HG02870 (cell line): ENCODE measurements around the gene IL1RAPL1.
"Not testable (repeated sequence)": the region's sequence is repeated elsewhere in the genome, so short reads cannot be mapped to it uniquely, and the experiment has no call there.

Source experiments
- ATAC-seq: cut with Tn5 transposase; IDR thresholded peaks from one replicate; pipeline ENCODE4 v1.9.1; 2021; ENCODE audit warnings: mild to moderate bottlenecking, moderate library complexity; ENCODE audit not compliant: unreplicated experiment

Gene IL1RAPL1

GRCh38 chrX:29241809-29242208, 654.6 kb downstream of the IL1RAPL1 start:
- ATAC-seq: no peak

DNA sequence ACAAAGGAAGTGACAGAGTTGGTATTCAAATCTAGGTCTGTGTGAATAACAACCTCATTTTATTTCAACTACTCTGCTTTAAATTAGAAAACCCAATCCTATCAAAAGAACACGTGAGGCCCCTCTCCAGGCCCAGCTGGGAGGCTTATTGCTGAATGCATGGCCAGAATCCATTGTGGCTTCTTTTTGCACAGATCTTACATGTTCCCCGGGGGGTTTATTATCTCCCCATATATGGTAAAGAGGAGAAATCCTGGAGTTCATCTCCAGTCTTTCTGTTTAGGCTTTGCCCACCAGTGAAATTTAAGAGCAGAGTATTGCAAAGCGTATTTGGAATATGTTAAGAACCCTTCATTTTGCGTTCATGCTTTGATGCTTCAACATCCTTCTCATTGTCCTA, 655.6 kb downstream of the IL1RAPL1 start:
- ATAC-seq: no peak

- no peak for ATAC-seq
Measured at GRCh38 chrX:29243942-29244341, 656.7 kb downstream of the IL1RAPL1 start.

GRCh38 chrX:29254515-29254914, 667.3 kb downstream of the IL1RAPL1 start:
- no peak for ATAC-seq

- ATAC-seq: no peak
Measured at GRCh38 chrX:29257521-29257920, 670.3 kb downstream of the IL1RAPL1 start.

DNA sequence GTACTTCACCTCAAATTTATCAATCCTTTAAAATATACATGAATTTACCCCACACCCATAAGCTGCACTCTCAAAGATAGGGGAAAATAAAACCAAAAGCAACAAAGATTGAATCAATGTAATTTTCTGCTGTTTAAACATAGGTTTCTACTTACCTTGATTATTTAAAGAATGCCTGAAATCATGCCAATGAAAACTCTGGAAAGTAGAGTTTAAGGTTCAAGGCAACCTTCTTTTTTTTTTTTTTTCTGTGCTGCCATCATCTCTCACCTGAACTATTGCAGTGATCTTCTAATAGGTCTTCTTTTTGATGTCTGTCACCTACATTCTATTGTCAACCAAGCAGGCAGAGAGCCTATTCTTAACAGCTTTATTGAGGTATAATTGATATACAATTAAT, 682.1 kb downstream of the IL1RAPL1 start:
- ATAC-seq: no peak

DNA sequence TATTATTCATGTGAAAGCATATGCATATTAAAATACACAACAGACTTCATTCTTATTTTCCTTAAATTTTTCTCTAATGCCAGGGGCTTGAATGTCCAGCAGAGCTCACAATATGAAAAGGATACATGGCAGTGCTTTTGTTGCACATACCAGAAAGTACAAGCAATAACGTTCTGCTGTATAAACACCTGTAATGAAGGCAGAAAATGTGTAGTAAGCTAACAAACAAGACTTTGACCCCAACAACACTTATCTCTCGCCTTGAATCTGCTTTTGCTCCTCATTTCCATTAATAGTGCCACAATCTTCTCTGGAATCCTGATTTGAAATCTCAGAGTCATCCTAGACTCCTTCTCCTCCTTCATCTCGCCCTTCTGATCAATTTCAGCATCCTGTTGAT, 687.3 kb downstream of the IL1RAPL1 start:
- no peak for ATAC-seq

- no peak for ATAC-seq
Measured at GRCh38 chrX:29275928-29276327, 688.7 kb downstream of the IL1RAPL1 start.

GRCh38 chrX:29281078-29281742, 694.0 kb downstream of the IL1RAPL1 start:
- no peak for ATAC-seq

DNA sequence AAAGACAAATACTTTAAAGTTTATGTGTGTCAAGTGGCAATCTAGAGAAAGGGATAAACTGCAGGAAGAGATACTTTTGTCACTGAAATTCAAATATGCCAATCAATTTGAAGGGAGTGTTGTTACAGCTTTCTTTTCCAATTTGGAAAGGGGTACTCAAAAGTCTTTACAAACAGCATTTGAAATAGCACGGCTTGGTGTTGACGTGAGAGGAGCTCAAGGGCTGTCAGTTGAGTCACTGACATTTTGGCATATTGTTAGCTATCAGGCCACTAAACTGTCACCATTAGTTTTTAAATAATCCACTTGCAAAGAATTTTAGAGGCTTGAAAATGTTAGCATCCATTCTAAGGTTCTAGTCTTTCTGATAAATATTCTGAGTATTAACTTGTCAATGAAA, 698.4 kb downstream of the IL1RAPL1 start:
- no peak for ATAC-seq

DNA sequence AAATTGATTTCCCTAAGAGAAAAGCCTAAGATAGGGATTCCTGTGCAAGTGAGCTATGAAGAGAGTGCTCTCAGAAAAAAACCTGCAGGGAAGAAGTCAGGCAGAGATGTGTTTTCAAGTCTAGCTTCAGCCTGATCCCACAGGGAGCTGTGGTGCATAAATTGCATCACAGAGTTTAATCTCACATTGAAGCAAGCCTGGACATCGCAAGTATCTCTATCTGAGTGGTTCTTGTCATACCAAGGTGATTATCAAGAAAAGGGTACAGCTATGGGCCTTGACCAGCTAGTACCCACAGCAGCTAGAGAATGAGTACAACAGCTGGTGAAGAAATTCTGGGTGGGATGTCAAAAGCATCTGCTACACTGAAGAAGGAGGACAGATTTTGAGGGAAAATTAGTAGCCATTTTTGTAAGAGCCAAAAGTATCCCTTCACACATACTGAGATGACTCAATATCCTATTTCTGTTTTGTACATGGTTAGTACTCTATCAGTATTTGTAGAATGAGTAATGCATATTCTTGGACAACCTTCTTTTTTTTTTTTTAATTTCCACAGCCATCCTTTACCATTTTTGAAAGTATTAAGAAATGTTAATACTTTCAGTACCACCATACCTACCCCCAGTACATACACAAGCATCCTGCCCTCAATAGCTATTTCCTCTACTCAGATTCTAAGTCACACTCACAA, 708.9 kb downstream of the IL1RAPL1 start:
- no peak for ATAC-seq

- no peak for ATAC-seq
Measured at GRCh38 chrX:29297171-29297800, 710.0 kb downstream of the IL1RAPL1 start.

DNA sequence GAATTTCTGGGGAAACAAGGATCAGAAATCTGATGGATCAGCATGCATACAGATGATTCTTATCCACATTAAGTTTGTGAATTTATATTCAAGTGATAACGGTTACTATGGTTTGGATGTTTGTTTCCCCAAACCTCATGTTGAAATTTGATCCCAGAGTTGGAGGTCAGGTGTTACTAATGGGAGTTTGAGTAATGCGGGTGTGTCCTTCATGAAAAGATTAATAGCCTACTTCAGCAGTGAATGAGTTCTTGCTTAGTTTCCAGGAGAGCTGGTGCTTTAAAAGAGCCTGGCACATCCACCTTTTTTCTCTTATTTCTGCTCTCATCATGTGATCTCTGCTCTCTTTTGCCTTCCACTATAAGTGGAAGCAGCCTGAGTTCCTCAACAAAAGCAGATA, 712.4 kb downstream of the IL1RAPL1 start:
- no peak for ATAC-seq

GRCh38 chrX:29308726-29309125, 721.5 kb downstream of the IL1RAPL1 start:
- ATAC-seq: no peak

- ATAC-seq: no peak
Measured at GRCh38 chrX:29315931-29316330, 728.7 kb downstream of the IL1RAPL1 start.

- ATAC-seq: no peak
Measured at GRCh38 chrX:29318012-29318411, 730.8 kb downstream of the IL1RAPL1 start.

GRCh38 chrX:29332429-29332828, 745.2 kb downstream of the IL1RAPL1 start:
- not testable (repeated sequence) for ATAC-seq

DNA sequence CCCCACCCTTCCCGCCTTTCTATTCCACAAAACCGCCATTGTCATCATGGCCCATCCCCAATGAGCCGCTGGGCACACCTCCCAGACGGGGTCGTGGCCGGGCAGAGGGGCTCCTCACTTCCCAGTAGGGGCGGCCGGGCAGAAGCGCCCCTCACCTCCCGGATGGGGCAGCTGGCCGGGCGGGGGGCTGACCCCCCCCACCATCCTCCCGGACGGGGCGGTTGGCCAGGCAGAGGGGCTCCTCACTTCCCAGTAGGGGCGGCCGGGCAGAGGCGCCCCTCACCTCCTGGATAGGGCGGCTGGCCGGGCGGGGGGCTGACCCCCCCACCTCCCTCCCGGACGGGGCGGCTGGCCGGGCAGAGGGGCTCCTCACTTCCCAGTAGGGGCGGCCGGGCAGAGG, 745.8 kb downstream of the IL1RAPL1 start:
- ATAC-seq: not testable (repeated sequence)

DNA sequence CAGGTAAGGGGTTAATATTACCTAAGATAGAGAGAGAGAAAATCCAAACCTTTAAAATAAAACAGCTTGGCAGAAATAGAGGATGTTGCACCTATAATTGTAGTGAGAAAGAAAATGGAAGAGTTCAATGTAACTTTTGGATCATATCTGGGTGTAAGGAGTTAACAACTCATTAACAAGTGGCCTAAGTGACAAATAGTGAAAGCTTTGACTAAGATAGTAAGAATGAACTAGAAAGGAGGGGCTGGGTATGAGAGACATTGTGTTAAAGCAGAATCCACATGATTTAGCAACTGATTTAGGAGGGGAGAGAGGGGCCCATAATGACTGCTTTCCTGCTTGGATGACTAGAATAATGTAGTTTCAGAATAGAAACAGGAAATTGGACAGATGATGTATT, 761.0 kb downstream of the IL1RAPL1 start:
- ATAC-seq: peak; percentile 93

DNA sequence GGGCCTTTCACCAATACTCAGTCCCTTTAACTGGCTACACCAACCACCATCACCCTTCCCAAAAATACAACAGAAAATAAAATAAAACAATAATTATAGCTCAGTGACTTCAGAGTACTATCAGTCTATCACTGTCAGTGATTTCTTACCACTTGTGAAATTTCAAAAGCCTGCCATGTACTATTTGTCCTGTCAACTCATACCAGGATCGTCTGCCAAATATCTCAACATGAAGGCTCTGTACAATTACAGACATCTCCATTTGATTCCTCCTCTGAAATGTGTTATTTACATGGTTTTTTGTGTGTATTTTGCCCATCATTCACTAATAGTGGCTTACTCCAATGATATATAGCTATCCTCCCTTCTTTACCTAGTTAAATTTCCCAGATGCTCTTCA, 772.0 kb downstream of the IL1RAPL1 start:
- no peak for ATAC-seq

GRCh38 chrX:29374765-29375164, 787.5 kb downstream of the IL1RAPL1 start:
- not testable (repeated sequence) for ATAC-seq

DNA sequence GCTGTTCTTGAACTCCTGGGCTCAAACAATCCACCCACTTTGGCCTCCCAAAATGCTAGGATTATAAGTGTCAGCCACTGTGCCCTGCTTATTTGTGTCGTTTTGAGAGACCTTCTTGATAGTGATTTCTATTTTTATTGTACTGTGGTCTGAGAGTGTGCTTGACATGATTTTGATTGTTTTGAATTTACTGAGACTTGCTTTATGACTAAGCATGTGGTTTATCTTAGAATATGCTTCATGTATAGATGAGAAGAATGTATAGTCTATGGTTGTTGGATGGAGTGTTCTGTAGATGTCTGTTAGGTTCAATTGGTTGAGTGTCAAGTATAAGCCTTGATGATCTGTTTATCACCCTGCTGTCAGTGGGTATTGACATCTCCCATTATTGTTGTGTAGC, 789.3 kb downstream of the IL1RAPL1 start:
- ATAC-seq: peak; percentile 92
